ENCODE results near the gene GARS1.

Gene GARS1

DNA sequence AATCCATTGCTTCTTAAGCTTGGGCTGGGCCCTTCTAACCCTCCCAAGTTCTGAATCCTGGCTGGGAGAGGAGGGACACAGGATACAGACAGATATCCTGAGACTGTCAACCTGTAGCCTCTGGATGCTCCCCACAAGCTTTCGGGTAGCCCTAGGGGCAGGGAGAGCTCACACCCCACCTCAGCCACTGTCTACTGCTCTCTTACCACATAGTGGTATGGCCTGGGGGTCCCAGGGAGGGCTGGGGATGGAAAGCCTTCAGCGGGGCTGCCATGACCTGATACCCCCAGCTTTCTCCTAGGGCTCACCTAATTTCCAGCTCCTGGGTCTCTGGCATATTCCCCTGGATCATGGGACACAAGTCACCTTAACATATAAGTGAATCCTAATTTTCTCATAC is 62.5 kb downstream of the GARS1 start:
- DNase-seq = no peak

DNA sequence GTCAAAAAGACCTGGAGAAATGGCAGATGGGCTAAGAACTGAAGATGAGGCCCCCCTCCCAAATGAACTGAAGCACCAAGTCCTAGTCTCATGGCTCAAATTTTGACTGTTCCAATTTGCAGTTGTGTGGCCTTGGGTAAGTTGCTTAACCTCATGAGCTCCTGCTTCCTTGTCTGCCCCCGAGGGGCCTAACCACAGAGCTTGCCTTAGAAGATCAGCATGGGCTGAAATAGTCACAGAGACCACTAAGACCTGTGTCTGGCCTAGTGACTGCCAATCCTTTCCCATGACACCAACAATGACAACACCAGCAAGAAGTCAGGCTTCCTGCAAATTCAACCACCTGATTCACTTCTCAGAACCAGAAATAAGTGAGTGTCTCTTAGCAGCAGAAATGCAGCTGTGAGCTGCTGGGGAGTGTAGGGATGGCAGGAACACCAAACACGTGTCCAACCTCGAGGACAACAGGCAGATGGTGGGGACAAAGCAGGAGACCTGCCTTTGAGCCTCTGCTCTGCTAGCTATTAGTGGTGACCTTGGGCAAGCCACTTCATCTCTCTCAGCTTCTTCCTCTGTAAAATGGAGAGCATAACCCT is 63.9 kb downstream of the GARS1 start:
- DNase-seq = no peak

GRCh38 chr7:30659312-30659711 is 64.6 kb downstream of the GARS1 start:
- no peak for DNase-seq

DNA sequence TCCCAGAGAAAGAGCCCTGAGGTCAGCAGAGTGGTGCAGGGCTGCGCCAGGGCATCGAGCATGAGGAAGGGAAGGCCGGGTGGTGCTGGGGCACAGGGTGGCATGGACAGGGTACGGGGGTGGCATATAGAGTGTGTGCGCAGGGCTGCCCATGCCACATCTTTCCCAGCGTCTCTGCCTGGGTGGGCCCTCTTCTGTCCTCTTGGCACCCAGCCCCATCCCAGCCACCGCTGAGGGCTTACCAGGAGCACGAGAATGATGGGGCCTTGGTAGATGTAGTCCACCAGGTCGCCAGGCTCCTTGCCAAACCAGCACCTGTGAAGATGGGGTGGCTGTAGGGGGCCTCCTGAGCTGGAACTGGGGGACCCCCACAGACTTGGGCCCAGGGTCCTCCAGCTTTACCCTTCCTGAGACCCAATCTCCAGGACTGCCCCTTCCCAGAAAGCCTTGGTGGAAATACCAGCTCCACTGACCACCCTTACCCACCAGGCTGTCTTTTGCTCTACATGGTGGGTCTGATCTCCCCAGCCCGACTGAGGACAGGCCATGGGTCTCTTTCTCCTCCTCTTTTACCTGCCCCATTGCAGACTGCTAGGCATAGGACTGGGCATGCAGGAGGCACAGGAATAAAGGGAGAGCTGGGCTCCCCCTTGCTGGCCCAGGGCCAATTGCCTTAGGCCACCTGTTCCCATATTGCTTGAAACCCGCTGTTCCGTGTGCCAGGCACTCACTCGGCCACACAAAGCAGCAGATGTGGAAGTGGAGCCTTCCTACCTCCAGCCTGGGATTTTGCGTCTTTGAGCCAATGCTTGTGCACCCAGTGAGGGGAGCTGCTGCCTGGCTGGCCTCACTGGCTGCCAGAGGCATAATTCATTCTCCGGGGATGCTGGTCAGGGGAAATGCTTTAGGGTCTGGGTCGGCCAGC is 65.9 kb downstream of the GARS1 start:
- DNase-seq = no peak

GRCh38 chr7:30661926-30662325 is 67.2 kb downstream of the GARS1 start:
- DNase-seq = no peak

DNA sequence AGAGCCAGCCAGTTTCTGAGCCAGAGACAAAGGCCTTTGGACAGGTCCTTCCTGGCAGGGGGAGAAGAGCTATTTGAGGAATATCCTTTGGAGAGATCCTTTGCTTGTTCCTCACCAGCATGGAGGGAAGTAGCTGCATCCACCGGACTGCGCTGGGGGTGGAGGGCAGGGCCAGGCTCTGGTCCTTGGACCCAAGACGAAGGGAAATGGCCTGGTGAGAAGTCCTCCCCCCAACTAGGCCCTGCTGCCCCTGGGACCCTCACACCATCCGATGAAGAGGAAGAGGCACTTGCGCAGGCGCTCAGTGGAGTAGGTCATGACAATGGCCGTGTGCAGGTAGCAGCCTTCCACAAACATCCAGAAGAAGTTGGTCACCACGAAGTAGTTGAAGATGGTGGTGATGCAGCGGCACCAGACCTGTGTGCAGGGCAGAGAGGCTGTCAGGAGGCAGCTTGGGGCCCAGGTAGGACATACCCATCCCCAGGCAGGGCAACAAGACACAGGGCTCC is 67.8 kb downstream of the GARS1 start:
- no peak for DNase-seq

- DNase-seq = no peak
Observed at GRCh38 chr7:30663414-30663813, 68.7 kb downstream of the GARS1 start.

GRCh38 chr7:30664184-30664885 is 69.7 kb downstream of the GARS1 start:
- DNase-seq = no peak

DNA sequence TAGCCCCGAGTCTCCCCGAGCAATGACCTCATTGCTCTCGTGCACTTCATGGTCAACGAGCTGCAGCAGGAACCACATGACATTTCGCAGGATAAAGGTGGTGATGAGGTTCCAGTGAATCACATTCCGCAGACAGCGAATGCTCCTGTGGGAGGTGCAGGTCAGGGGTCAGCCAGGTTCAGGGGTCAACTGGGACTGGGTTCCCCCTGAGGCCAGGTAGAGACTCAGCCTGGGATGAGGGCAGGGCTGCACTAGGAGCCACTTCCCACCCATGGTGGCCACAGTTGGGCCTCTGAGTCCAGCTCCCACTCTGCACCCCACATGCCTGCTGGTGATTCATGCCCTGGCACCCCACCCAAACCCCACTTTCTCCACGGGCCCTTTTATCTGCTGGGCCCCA is 70.4 kb downstream of the GARS1 start:
- DNase-seq = no peak

GRCh38 chr7:30665449-30665848 is 70.8 kb downstream of the GARS1 start:
- no peak for DNase-seq

DNA sequence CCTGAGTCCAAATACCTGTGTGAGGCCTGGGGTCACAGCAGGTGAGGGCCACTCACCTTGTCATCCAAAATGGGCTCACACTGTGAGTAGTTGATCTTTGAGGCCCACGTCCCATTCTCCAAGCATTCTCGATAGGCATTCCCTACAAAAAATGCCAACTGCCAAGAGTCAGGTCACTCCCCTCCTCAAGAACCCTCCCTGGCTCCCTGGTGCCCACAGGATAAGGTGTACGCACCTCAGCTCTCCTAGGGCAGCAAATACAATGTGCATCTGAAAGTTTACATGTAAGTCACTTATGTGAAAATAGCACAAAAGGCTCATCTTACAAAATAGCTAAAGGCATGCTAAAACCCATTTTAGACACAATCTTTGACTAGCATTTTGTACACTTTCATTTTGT is 72.5 kb downstream of the GARS1 start:
- DNase-seq = no peak

DNA sequence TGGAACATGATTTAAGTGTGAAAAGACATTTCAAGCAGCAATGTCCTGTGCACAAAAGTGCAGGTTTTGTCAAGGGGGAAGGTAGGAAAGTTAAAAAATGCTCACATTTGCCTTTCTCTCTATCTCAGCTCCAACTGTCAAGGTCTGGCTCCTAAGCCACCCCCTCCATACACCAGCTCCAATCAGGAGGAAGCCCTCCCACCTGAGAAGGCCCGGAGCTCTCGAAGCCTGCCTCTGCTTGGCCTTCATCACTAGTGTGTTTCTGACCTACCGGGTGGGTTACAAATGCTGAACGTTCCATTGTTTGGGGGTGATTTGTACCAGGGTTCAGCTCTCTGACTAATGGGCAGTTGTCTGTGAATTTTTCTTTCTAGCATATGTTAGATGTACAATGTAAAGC is 73.4 kb downstream of the GARS1 start:
- DNase-seq = no peak

GRCh38 chr7:30671793-30672465 is 77.3 kb downstream of the GARS1 start:
- peak; percentile 53 for DNase-seq

DNA sequence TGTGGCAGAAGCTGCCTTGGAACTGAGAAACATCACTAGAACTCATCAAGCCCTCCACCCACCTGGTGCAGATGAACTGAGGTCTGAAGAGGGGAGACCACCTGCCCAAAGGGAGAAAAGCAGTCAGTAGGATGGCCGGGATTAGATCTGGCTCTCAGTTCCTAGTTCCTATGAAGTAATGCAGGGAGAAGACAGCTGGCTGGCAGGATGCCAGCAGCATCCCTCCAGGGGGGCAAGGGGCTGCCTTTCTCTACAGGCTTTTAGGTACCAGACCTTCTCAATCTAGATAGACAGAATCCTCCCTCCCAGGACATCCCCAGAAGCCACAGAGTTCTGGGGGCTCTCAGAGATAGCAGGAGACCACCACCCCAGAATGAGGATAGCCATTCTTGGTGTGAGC is 79.7 kb downstream of the GARS1 start:
- DNase-seq = no peak

- DNase-seq = no peak
Observed at GRCh38 chr7:30674876-30675275, 80.2 kb downstream of the GARS1 start.

DNA sequence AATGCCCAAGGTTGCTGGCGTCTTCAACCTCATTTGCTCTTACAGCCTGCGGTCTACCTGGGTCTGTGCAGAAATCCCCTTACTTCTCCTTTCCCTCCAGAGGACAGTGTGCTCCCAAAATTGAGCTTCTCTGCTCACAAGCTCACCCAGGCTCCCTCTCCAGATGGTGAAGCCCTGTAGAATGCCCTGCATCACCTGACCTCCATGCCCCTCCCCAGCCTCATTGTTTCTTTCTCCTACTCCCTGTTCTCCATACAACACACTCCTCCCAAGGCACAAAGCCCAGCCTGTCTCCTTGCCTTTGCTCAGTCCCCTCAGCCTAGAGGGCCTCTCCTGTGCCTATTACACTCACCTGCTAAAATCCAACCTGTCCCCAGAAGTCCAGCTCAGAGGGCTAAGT is 84.1 kb downstream of the GARS1 start:
- no peak for DNase-seq

DNA sequence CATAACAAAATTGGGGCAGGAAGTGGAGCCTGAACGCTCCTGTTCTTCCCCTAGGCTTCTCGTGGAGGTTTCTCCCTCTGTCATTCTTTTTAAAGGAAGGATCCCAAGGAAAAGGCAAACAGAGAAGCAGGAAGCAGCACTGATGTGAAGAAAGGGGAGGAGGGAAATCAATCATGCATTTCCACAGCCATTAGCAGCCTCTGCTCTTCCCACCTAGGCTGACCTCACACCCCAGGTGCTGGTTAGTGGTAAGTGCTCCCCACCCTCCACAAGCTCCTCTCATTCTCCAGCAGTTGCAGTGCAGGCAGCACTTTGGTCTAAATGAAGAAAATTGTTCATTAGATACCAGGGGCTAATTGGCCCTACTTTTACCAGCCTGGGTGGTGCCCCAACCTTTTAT is 85.0 kb downstream of the GARS1 start:
- DNase-seq = no peak

- no peak for DNase-seq
Observed at GRCh38 chr7:30681331-30681797, 86.7 kb downstream of the GARS1 start.

DNA sequence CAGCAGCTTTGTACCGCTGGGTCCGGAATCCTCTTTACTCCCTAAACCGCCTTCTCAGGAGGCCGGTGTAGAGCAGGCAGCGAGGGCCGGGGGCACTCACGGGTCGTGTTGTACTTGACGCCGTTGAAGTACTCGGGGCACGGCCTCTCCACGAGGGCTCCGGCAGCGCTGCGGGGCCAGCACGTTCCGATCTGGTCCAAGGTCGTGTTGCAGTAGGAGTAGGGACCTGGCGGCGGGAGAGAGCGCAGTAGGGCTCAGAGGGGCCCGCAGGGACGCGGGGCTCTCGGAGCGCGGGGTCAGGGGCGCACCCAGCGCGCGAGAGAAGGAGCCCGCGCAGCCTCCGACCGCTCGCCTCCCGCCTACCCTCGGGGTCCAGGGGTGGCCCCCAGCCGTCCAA is 87.1 kb downstream of the GARS1 start:
- DNase-seq = no peak

GRCh38 chr7:30682212-30683083 is 87.8 kb downstream of the GARS1 start, which contains the start of gene CRHR2:
Gene CRHR2, minus strand, starts transcription at chr7:30682456. Its CDS starts 176 bp downstream, at chr7:30682280.
- no peak for DNase-seq

DNA sequence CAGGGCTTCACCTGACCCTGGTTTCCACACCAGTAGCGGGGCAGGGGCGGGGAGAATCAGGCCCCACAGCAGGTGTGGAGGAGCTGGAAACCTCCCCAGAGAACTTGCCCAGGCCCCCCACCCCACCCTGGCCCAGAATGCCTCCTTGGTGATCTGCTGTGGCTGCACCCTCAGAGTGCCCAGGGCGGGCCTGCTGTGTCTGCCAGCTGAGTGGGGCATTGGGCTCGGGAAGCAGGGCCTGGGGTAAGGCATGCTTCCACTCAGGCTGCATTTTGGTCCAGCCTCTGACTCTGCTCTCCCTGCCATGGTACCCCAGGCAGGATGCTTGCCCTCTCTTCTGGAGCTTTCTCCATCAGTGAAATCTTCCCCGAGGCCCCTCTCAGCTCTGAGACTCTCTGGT is 88.6 kb downstream of the GARS1 start:
- DNase-seq = no peak
